Measurements from ENCODE around the gene ILDR2. TPM values are rescaled to one million over a fixed set of nuclear protein-coding genes. Genes with fewer than 3 reads are reported as not detected.

The ILDR2 gene, protein sequence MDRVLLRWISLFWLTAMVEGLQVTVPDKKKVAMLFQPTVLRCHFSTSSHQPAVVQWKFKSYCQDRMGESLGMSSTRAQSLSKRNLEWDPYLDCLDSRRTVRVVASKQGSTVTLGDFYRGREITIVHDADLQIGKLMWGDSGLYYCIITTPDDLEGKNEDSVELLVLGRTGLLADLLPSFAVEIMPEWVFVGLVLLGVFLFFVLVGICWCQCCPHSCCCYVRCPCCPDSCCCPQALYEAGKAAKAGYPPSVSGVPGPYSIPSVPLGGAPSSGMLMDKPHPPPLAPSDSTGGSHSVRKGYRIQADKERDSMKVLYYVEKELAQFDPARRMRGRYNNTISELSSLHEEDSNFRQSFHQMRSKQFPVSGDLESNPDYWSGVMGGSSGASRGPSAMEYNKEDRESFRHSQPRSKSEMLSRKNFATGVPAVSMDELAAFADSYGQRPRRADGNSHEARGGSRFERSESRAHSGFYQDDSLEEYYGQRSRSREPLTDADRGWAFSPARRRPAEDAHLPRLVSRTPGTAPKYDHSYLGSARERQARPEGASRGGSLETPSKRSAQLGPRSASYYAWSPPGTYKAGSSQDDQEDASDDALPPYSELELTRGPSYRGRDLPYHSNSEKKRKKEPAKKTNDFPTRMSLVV
- not detected in 2 replicates for total RNA-seq

DNA sequence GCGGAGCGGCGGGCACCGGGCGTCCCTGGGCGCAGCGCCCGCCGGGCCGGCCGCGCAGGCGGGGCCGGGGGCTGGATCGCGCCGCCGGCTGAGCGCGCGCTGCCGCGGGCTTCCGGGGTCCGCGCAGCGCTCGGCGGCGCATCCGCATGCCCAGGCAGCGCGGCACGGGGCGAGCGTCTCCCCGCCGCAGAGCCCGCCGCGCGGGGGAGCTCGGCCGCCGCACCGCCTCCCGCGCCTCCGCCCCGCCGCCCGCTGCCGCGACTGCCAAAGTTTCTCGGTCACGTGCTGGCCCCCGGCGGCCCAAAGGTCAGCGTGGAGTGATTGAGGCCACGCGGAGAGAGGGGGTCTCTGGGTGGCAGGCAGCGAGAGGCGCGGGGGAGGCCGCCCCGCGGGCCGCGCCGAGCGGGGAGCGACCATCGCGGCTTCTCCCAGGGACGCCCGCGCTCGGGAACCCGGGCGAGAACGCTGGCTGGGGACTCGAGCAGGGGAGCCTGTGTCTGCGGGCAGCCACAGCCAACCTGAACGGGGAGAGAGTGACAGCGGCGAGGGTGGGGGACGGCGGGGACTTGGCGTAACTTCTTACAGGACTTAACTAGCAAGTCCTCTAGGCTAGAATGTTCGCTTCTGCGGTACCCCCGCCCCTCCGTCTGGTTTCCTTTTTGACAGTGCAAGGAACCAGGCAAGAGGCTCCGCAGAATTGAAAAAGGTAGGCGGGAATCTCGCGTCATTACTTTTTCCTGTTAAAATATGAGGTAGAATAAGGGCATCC is at the start of gene ILDR2:
Gene ILDR2, minus strand, starts transcription at position 180 of the 769 bp plus-strand sequence. CDS start 272 bp downstream, outside the sequence.

DNA sequence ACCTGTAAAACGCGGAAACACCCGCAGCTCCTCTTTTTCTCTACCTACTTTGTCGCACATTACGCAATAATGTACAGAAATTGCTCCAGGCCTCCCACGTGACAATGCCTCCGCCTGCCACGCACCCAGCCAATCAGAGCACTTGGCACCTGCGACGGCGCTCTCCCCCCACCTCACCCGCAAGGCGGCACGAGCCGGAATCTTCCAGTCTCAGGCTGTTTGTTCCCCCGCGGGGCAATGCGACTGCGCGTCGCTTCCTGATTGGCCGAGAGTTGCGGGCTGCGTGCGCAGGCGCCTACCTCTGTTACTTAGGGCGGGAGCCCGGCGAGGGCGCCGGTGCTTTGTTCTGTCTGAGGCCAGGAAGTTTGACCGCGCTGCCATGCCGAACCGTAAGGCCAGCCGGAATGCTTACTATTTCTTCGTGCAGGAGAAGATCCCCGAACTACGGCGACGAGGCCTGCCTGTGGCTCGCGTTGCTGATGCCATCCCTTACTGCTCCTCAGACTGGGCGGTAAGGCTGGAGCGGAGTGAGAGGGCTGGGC is 13.7 kb upstream of the ILDR2 start, which contains the start of gene MAEL:
Gene MAEL, plus strand, starts transcription at position 307 of the 542 bp plus-strand sequence. Its CDS starts 73 bp downstream, at position 380.

GRCh38 chr1:166875734-166876539 is 99.4 kb downstream of the ILDR2 start, which contains the start of gene TADA1:
Gene TADA1, minus strand, starts transcription at chr1:166876264. Its CDS starts 31 bp downstream, at chr1:166876233.

Other genes with a start within 250 kb of the ILDR2 start
- gene POGK, start 136.1 kb downstream of the ILDR2 start, total RNA-seq = 22.0 and 22.3 TPM in 2 replicates
- 7.2 and 7.3 TPM in 2 replicates for gene TADA1, start 99.3 kb downstream of the ILDR2 start, total RNA-seq
- not detected in 2 replicates for gene MAEL, start 13.7 kb upstream of the ILDR2 start, total RNA-seq
- gene GPA33, start 114.8 kb upstream of the ILDR2 start, total RNA-seq = not detected in 2 replicates
- not detected in 2 replicates for gene STYXL2, start 118.5 kb upstream of the ILDR2 start, total RNA-seq
- 4.6 and 5.7 TPM in 2 replicates for gene POU2F1, start 245.3 kb upstream of the ILDR2 start, total RNA-seq